Activated CD8-positive, alpha-beta T cell treated with anti-CD3 and anti-CD28 coated beads for 36 hours (primary cell): ENCODE results near the gene LGI4. TPM values are rescaled to one million over a fixed set of nuclear protein-coding genes. Genes with fewer than 3 reads are reported as not detected.

Experiments used
- ATAC-seq: fragments of 200-7000 bp; cut with Tn5 transposase; one replicate; pipeline ENCODE4 v1.10.0; 2021; ENCODE audit warnings: mild to moderate bottlenecking, moderate library complexity
- CTCF ChIA-PET: fragments of 350-600 bp; sonication (Branson Sonifier 250); formaldehyde crosslinking; loops from one replicate; lab custom pipeline; 2021; ENCODE audit warnings: antibody characterized with exemption; lab: Charles Lee
- POLR2A ChIA-PET: fragments of 350-600 bp; sonication (Branson Sonifier 250); formaldehyde crosslinking; loops from one replicate; lab custom pipeline; 2021; ENCODE audit warnings: antibody characterized with exemption; lab: Charles Lee
- DNase-seq: peaks from one replicate; pipeline ENCODE4 v3.0.0-alpha.2; 2020
- H3K27ac Mint-ChIP-seq: one replicate; pipeline ENCODE4 v1.8.0; 2021; ENCODE audit warnings: mild to moderate bottlenecking, mixed read lengths
- H3K27me3 Mint-ChIP-seq: one replicate; pipeline ENCODE4 v1.8.0; 2021; ENCODE audit warnings: mixed read lengths
- H3K36me3 Mint-ChIP-seq: one replicate; pipeline ENCODE4 v1.8.0; 2021; ENCODE audit warnings: low read depth, mixed read lengths
- H3K4me1 Mint-ChIP-seq: one replicate; pipeline ENCODE4 v1.8.0; 2021; ENCODE audit warnings: low read depth, mixed read lengths
- H3K4me3 Mint-ChIP-seq: one replicate; pipeline ENCODE4 v1.8.0; 2021; ENCODE audit warnings: mild to moderate bottlenecking, moderate library complexity, mixed read lengths
- H3K9me3 Mint-ChIP-seq: one replicate; pipeline ENCODE4 v1.8.0; 2021; ENCODE audit warnings: mixed read lengths
- intact Hi-C: fragments of 100-400 bp; cut with micrococcal nuclease; formaldehyde crosslinking; loops from one replicate; pipeline ENCODE4 v1.10.0; 2022
- total RNA-seq, 2 experiments: library from RNA; stranded (reverse); gene quantifications; one replicate each; pipeline ENCODE4 v1.2.3, GENCODE V29; 2021
- TF ChIP-seq, protein P1 (sequence below): fragments of 200-600 bp; IDR thresholded peaks from one replicate; pipeline ENCODE4 v1.8.0; 2022; ENCODE audit warnings: antibody characterized with exemption, mild to moderate bottlenecking

LGI4 gene
- total RNA-seq, 2 experiments from 2014 or later = 0.25 to 0.27 TPM

DNA sequence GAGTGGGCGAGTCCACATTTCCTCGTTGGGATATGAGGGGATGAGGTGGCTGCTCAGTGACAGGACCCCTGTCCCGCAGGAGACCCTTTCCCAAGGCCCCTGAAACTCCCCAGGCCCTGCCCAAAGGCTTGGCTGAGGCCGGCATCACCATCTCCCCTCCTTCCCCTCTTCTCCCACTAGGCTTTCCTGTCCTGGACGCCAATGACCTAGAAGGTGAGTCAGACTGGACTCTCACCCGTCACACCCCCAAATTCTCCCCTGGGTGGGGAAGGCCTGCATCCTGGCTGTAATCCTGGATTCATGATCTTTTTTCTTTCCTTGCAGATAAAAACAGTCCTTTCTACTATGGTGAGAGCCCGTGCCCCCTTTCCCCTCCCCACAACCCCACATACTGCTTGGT lies 14.0 kb downstream of the LGI4 start:
- DNase-seq (no peak), ATAC-seq (no peak)
- Mint-ChIP-seq H3K4me3 (no peak overlapping the region), H3K9me3 (no peaks in the 10 kb centered on the region), H3K27me3 (no peaks in the 10 kb centered on the region), H3K4me1 (peaks cover 10% of the 10 kb centered on the region), H3K36me3 (no peaks in the 10 kb centered on the region), H3K27ac (no peak overlapping the region)
- ChIA-PET POLR2A (no interaction called here), CTCF (no interaction called here)
- intact Hi-C loops = no loop called here
- TF ChIP-seq, protein P1, sequence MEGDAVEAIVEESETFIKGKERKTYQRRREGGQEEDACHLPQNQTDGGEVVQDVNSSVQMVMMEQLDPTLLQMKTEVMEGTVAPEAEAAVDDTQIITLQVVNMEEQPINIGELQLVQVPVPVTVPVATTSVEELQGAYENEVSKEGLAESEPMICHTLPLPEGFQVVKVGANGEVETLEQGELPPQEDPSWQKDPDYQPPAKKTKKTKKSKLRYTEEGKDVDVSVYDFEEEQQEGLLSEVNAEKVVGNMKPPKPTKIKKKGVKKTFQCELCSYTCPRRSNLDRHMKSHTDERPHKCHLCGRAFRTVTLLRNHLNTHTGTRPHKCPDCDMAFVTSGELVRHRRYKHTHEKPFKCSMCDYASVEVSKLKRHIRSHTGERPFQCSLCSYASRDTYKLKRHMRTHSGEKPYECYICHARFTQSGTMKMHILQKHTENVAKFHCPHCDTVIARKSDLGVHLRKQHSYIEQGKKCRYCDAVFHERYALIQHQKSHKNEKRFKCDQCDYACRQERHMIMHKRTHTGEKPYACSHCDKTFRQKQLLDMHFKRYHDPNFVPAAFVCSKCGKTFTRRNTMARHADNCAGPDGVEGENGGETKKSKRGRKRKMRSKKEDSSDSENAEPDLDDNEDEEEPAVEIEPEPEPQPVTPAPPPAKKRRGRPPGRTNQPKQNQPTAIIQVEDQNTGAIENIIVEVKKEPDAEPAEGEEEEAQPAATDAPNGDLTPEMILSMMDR = no peak

DNA sequence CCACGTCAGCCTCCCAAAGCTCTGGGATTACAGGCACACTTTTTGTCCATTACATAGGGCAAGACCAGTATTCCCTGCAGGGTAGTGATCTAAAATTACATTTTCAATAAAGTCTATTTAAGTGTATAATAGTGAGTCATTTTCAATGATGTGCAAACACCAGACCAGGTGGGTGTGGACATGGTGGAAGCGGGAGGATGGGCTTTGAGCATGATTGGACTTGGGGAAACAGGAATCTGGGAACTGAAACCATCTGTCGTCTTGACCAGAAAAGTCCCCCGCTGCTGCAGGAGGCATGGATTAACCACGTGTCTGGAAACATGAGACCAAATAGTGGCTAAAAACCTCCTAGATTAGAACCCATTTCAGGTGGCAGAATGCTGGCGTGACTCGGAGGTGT lies 14.4 kb downstream of the LGI4 start:
- POLR2A ChIA-PET = no interaction called here
- peaks cover 10% of the 10 kb centered on the region for H3K4me1 Mint-ChIP-seq
- intact Hi-C loops = no loop called here

DNA sequence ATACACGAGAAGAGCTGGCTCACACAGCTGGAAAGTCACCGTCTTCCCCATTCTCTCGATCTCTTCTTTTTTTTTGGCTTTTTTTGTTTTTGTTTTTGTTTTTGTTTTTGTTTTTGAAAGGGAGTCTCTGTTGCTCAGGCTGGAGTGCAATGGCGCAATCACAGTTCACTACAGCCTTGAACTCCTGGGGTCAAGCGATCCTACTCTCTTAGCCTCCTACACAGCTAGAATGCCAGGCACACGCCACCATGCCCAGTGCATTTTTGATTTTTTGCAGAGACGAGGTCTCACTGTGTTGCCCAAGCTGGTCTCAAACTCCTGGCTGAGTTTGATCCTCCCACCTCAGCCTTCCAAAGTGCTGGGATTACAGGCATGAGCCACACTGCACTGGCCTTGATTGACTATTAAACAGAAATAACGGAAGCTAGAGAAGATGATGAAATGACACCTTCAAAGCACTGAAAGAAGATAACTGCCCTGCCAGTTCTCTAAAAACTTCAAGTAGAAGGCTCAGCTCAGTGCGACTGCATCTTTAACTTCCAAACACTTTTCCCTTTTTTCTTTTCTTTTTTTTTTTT lies 15.2 kb downstream of the LGI4 start:
- no peaks in the 10 kb centered on the region for H3K36me3 Mint-ChIP-seq
- H3K4me3 Mint-ChIP-seq = no peak overlapping the region
- intact Hi-C loops = no loop called here
- no peaks in the 10 kb centered on the region for H3K9me3 Mint-ChIP-seq
- no peak for ATAC-seq
- H3K4me1 Mint-ChIP-seq = peaks cover 11% of the 10 kb centered on the region
- POLR2A ChIA-PET = interaction anchor here (0.7 kb wide), 1 partner anchor 132 kb away, joined by 3 read pairs; no protein-coding TSS in a partner anchor
- TF ChIP-seq, protein P1 = no peak
- H3K27ac Mint-ChIP-seq = no peak overlapping the region
- no peaks in the 10 kb centered on the region for H3K27me3 Mint-ChIP-seq
- CTCF ChIA-PET = interaction anchor here (1.1 to 2.1 kb wide), 3 partner anchors 16 to 76 kb away, joined by 3 to 8 read pairs (median 4); no protein-coding TSS in a partner anchor
- DNase-seq = no peak

More for the DNA sequence above, 14.4 kb downstream of the LGI4 start:
- DNase-seq (no peak), ATAC-seq (no peak)
- H3K27ac Mint-ChIP-seq = no peak overlapping the region
- H3K36me3 Mint-ChIP-seq = no peaks in the 10 kb centered on the region
- TF ChIP-seq, protein P1 = no peak
- no peaks in the 10 kb centered on the region for H3K27me3 Mint-ChIP-seq
- H3K9me3 Mint-ChIP-seq = no peaks in the 10 kb centered on the region
- CTCF ChIA-PET = interaction anchor here (2.1 kb wide), 1 partner anchor 16 kb away, joined by 8 read pairs; no protein-coding TSS in a partner anchor
- H3K4me3 Mint-ChIP-seq = no peak overlapping the region

DNA sequence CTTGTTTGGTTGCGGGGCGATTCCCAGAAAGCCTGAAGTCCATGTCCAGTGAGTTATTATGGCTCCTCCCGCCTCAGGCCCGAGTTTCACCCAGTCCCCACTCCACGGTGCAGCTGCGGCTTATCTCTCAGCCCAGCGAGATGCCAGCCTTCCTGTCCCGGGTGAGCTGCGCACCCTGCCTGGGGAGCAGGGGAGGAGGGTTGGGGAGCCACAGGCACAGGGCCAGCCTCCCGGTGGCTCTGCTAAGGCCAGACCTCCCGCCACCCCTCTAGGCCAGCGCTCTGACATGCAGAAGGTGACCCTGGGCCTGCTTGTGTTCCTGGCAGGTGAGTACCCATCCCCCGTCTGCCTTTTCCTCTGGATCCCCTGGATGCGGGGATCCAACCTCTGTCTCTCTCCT lies 15.8 kb downstream of the LGI4 start:
- peaks cover 8% of the 10 kb centered on the region for H3K4me1 Mint-ChIP-seq
- ATAC-seq (no peak), DNase-seq (no peak)
- H3K9me3 Mint-ChIP-seq = no peaks in the 10 kb centered on the region
- CTCF ChIA-PET = interaction anchor here (1.1 to 2.1 kb wide), 3 partner anchors 17 to 75 kb away, joined by 3 to 8 read pairs (median 4); no protein-coding TSS in a partner anchor
- no peak overlapping the region for H3K27ac Mint-ChIP-seq
- no peaks in the 10 kb centered on the region for H3K36me3 Mint-ChIP-seq
- H3K4me3 Mint-ChIP-seq = no peak overlapping the region
- intact Hi-C loops = no loop called here
- TF ChIP-seq, protein P1 = no peak
- POLR2A ChIA-PET = interaction anchor here (0.7 kb wide), 1 partner anchor 132 kb away, joined by 3 read pairs; no protein-coding TSS in a partner anchor
- no peaks in the 10 kb centered on the region for H3K27me3 Mint-ChIP-seq

DNA sequence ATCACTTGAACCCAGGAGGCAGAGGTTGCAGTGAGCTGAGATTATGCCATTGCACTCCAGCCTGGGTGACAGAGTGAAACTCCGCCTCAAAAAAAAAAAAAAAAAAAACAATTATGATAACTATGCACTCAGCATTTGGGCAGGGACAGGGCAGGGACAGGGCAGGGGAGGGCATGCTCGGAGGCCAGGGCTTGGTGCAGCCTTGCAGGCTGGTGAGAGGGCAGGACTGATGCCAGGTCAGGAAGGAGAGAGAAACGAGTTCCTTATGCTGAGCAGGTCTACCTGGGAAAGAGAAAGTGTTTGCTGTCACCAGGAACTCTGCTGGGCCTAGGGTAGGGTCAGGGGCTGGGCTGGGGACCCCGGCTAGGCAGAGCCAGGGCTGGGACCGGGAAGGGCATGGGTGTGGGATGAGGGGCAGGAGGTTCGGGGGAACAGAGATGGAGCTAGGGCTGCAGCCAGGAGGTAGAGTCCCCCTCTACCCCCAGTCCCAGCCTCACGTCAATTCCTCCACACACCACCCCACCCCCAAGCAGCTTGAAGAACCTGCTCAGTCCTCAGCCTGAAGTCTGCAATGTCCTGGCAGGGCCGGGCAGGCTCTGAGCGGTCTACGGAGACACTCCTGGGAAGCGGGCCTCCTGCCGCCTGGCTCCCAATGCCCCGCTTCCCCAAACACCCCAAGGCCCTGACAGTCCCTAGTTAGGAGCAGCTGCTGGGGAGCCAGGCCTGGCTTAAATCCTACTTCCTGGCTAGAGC lies 16.4 kb downstream of the LGI4 start:
- intact Hi-C loops = no loop called here
- H3K4me1 Mint-ChIP-seq = peaks cover 5% of the 10 kb centered on the region
- H3K27ac Mint-ChIP-seq = no peak overlapping the region
- no peak overlapping the region for H3K4me3 Mint-ChIP-seq
- ATAC-seq (no peak), DNase-seq (no peak)
- ChIA-PET POLR2A (no interaction called here), CTCF (interaction anchor here (1.1 to 2.5 kb wide), 4 partner anchors 17 to 74 kb away, joined by 3 to 8 read pairs (median 6); no protein-coding TSS in a partner anchor)
- no peaks in the 10 kb centered on the region for H3K27me3 Mint-ChIP-seq
- no peaks in the 10 kb centered on the region for H3K36me3 Mint-ChIP-seq
- TF ChIP-seq, protein P1 = no peak
- H3K9me3 Mint-ChIP-seq = no peaks in the 10 kb centered on the region
